ENCODE results near the gene TEAD1.

The TEAD1 gene

GRCh38 chr11:12777208-12777874 lies 103.1 kb downstream of the TEAD1 start:
- peak; percentile 54 for DNase-seq (ENCODE audit: extremely low read depth, low read depth)

GRCh38 chr11:12778240-12778905 lies 104.2 kb downstream of the TEAD1 start:
- DNase-seq (ENCODE audit: extremely low read depth, low read depth), result no peak
- TF ChIP-seq CTCF (IDR thresholded peaks at IDR 0.05; ENCODE audit: low read depth, low read length), result no peak

More at GRCh38 chr11:12777208-12777874, 103.1 kb downstream of the TEAD1 start:
- no peak for TF ChIP-seq CTCF (IDR thresholded peaks at IDR 0.05; ENCODE audit: low read depth, low read length)

- DNase-seq (ENCODE audit: extremely low read depth, low read depth), result no peak
- no peak for TF ChIP-seq CTCF (IDR thresholded peaks at IDR 0.05; ENCODE audit: low read depth, low read length)
These were observed 109.5 kb downstream of the TEAD1 start for GRCh38 chr11:12783765-12784164.

- TF ChIP-seq CTCF (IDR thresholded peaks at IDR 0.05; ENCODE audit: low read depth, low read length), result no peak
- DNase-seq (ENCODE audit: extremely low read depth, low read depth), result no peak
These were observed 110.2 kb downstream of the TEAD1 start for GRCh38 chr11:12784445-12784844.

- DNase-seq (ENCODE audit: extremely low read depth, low read depth), result no peak
- TF ChIP-seq CTCF (IDR thresholded peaks at IDR 0.05; ENCODE audit: low read depth, low read length), result no peak
These were observed 110.8 kb downstream of the TEAD1 start for GRCh38 chr11:12784987-12785386.

GRCh38 chr11:12785901-12786300 lies 111.7 kb downstream of the TEAD1 start:
- no peak for DNase-seq (ENCODE audit: extremely low read depth, low read depth)
- TF ChIP-seq CTCF (IDR thresholded peaks at IDR 0.05; ENCODE audit: low read depth, low read length), result no peak

GRCh38 chr11:12786450-12786849 lies 112.2 kb downstream of the TEAD1 start:
- DNase-seq (ENCODE audit: extremely low read depth, low read depth), result no peak
- TF ChIP-seq CTCF (IDR thresholded peaks at IDR 0.05; ENCODE audit: low read depth, low read length), result no peak
